Skin of body (tissue), 2 donors: ENCODE data around the gene EPHB1. TPM values are rescaled to one million over a fixed set of nuclear protein-coding genes. Genes with fewer than 3 reads are reported as not detected.
"Not testable (repeated sequence)": the region's sequence is repeated elsewhere in the genome, so short reads cannot be mapped to it uniquely, and the experiment has no call there.

Experiments
- DNase-seq: peaks from one replicate; lab custom pipeline; 2025; lab: John Stamatoyannopoulos, UW
- total RNA-seq: library from RNA; depleted of rRNA; stranded (reverse); fragments of >200 nt; gene quantifications from one replicate; pipeline ENCODE4 v1.2.3, GENCODE V29; 2014

The EPHB1 gene
- total RNA-seq, 1 donor from 2014 or later = 5.0 TPM

DNA sequence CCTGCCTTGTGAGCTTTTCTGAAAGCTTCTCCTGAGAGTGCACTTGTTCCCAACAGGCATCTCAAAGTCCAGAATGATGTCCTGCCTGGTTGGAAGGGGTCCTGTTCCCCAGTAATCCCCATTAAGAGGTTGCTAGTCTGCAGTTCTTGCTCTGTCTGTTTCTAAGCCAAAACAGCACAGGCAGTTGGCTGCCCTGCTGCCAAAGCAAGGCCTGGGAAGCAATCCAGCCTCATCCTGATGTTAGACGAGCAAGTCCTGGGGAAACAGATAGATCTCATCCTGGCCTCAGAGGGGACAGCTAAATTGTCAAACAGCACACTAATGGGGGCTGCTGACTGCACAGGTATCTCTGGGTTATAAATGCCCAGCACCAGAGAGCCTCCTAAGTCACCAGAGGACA lies 198.0 kb downstream of the EPHB1 start:
- no peak for DNase-seq

DNA sequence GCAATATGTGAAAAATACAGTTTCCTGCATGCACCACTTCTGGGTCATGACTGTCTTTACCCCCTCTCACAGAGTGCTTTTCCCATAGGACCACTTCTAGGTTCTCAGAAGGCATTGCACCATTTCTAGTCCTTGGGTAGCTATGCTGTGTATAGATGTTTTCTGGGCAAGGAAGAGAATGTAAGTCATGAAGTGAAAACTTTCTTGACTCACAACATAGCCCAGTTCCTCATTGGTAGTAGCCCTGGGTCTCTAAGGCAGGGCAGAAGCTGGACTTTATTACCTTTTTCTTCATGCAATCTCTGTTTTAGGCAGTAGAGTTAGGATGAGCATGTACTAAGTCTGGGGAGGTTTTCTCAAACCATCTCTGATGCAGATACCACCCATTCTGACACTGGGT lies 203.1 kb downstream of the EPHB1 start:
- DNase-seq = no peak

DNA sequence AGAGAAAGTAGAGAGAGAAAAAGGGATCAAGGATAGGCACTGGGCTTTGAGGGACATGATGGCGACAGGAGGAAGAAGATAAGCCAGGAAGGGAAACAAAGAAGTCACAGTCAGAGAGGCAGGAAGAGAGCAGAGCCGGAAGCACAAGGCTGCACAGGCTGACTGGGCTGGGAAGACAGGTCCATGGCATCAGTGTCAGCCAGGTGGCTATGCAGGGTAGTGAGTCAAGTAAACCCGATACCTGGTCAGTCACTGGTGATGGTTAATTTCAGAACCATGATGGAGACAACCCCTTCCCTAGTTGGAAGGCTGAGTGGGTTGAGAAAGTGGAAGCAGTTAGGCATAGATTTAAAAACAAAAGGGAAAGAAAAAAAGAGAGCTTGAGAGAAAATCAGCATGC lies 203.8 kb downstream of the EPHB1 start:
- DNase-seq = no peak

DNA sequence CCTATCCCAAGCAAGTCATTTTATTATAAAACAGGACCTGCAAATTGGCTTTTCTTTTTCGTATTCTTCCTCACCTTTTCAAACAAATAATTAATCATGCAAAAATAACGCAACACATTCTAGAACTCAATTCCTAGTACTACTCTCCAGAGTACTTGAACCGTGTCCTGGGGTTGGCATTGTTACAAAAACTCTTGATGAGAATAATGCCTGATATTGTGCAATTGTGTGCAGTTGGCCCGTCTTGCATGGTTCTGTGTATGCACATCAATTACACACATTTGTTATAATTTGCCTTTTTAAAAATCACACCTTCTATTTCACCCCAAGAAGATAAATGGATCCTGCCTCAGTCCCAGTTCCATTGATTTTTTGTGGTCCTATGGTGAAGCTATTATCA lies 205.4 kb downstream of the EPHB1 start:
- DNase-seq = no peak

DNA sequence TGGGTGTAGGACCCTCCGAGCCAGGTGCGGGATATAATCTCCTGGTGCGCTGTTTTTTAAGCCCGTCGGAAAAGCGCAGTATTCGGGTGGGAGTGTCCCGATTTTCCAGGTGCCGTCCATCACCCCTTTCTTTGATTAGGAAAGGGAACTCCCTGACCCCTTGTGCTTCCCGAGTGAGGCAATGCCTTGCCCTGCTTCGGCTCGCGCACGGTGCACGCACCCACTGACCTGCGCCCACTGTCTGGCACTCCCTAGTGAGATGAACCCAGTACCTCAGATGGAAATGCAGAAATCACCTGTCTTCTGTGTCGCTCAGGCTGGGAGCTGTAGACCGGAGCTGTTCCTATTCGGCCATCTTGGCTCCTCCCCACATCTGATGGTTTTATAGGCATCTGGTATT lies 210.6 kb downstream of the EPHB1 start:
- not testable (repeated sequence) for DNase-seq

DNA sequence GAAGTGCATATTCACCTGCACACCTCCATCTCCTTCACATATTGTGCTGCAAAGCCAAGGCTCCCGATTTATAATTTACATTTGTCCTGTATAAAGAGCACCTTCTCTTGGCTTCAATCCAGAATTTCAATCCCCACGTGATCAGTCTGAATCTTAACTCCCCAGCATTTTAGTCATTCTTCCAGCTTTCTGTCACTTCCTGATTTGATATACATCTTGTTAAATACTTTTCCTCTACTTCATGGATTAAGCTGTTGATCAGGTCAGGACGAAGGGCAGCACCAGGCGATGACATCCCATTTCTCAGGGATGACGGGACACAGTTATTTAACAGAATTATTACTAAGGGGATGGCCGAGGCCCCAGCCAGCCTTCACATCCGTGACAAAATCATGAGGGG lies 212.5 kb downstream of the EPHB1 start:
- DNase-seq = no peak

DNA sequence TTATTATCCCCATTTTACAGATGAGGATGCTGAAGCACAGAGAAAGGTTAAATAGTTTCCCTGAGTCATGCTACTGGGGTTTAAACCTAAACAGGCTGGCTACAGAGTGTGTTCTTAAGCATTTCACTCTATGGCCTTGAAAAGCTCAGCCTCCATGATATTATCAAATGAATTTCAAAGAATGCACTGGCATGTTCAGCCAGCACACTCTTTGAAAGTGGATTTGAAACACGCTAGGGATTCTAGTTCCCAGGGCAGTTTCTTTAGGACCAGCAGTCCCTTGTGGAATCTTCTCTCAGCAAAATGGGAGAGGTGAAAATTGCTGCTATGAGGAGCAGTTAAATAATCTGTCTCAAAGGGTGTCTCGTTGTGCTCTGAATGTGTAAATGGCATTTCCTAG lies 213.3 kb downstream of the EPHB1 start:
- no peak for DNase-seq

DNA sequence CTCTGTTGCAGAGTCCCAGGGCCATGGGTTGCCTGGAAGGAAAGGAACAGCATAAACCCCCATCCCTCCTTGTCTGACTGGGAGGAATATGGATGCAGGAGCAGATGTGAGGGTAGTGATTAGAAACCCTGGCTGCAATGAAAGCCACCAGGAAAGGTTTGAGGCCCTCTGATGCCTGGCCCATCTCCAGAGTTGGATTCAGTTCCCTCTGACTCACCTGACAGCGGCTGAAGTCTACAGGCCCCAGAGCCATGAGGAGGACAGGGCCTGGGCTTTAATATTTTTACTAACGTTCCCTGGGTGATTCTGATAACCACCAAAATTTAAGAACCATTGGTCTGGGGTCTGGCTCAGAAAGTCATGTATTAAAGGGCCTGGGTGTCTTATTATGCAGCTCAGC lies 214.0 kb downstream of the EPHB1 start:
- DNase-seq = no peak

DNA sequence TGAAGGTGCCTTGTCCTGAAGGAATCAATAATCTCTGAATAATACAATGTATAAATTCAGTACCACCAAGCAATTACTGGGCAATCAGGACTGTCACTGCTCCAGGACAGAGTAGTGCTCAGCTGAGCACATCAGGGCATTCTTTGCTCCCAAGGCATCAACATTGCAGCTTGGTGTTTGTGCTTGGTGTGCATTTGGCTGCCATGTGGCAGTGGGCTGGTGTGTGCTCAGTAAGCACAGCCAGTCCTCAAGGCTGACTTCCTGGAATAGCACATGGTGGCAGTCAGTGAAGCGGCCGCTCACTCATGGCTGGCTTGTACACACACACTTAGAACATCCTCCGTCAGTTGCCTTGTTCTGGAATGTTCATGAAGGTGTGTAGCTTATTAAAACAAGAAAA lies 217.0 kb downstream of the EPHB1 start:
- DNase-seq = no peak

DNA sequence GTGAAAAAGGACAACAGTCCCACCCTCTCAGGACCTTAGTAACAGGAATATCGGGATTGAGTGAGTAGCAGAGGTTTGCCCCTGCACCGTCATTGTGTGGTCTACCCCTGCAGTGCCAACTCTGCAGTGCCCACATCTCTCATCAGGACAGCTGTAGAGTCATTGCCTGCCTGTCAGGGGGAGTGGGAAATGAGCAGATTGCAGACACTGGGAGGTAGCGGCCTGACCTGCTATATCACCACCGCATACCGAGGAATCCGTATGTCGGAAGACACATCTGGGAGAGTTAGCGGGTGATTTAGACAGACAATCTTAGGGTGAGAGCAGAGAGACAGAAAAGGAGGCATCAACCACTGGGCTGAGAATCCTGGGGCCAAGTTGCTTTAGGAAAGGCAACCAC lies 218.1 kb downstream of the EPHB1 start:
- no peak for DNase-seq

DNA sequence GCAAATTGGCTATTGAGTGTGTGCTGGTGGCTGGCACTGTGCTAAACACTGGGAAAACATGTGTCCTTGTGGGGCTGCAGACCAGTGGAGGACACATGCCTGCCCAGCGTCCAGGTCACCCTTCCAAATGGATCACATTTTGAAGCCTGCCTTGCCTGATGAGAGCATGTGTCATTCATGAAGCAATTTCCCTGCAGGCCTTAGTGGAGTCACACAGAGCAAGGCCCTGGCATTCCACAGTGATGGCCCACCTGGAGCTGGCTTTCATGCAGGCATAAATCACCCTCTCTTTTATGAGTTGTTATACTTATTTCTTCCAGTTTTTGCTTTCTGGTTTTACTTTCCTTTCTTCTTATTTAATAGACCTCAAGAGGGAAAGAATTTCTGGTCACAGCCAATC lies 219.5 kb downstream of the EPHB1 start:
- DNase-seq = no peak

DNA sequence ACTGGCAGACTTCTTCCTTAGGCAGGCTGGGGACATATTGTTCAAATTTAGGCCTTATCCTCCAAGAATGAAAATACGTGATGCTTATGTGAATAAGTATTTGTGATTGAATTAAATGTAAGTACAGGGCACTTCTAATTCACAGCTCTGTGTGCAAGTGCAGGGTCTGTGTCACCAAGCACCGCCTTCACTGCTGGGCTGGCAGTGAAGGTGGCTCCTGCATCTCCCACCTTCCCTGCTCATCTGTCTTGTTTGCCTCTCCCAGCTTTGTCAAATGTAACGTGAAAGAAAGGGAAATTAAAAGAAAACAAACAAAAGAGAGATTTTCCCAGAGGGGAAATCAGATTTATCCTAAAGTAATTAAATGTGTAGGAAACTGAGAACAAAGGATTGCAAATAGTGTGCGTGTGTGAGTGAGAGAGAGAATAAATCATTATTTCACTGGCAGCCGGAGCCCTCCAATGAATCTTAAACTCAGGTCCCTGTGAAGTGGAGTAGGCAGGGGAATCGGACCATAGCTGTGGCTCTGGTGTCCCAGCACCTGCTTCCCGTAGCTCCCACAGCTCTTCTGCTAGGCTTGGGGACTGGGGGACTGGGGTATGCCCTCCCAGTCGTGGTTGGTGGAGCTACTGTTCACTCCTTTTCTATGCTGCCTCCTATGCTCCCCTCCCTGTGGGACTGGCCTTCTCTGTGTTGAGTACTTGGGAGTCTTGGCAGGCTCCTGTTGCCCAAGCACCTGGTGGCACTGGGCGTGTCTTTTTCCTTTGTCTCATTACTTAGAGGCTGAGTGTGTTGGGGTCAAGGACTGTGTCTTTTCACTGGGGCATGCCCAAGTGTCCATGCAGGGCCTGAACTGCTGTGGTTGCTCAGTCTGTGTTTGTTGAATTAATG lies 222.2 kb downstream of the EPHB1 start:
- DNase-seq = peak; percentile 10

DNA sequence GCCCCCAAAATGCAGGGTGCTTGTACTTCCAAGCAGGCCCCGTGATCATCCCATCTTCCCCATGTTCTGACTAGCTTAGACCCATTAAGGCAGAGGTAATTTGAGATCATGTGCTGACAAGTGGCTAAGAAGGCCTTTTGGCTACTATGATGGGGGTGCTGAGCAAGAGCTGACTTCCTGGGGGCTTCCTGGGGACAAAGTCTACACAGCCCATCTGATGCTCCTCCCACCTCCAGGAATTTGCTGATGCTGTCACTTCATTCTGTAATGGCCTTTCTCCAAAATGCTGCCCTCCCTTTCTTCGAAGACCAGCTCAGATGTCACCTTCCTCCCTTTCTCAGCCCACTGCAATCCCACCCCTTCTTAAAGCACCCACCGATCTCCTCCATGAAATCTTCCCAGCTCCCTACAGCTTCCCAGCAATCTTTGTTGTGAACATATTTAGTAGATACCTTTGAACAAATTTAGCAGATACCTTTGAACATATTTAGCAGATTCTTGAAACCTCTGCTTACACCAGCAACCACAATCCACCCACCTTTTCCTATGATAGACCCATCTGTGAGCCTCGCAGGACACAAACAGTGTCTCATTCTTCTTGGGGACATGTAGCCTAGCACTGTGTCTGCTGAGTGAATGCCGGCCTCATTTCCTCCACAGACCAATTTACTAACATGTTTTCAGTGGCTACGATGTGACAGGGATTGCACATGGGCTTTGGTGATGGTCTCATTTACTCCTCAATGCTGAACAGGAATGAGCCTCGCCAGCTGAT lies 223.3 kb downstream of the EPHB1 start:
- no peak for DNase-seq

DNA sequence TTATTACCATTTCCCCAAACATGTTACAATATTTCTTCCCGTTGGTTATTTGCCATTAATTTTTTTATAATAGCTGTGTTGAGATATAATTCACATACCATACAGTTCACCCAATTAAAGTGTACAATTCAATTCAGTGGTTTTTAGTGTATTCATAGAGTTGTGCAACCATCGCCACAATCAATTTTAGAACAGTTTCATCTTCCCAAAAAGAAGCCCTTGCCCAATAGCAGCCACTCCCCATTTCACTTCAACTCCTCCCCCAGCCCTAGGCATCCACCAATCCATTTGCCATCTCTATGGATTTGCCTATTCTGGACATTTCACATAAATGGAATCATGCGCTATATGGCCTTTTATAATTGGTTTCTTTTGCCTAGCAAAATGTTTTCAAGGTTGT lies 225.1 kb downstream of the EPHB1 start:
- no peak for DNase-seq

DNA sequence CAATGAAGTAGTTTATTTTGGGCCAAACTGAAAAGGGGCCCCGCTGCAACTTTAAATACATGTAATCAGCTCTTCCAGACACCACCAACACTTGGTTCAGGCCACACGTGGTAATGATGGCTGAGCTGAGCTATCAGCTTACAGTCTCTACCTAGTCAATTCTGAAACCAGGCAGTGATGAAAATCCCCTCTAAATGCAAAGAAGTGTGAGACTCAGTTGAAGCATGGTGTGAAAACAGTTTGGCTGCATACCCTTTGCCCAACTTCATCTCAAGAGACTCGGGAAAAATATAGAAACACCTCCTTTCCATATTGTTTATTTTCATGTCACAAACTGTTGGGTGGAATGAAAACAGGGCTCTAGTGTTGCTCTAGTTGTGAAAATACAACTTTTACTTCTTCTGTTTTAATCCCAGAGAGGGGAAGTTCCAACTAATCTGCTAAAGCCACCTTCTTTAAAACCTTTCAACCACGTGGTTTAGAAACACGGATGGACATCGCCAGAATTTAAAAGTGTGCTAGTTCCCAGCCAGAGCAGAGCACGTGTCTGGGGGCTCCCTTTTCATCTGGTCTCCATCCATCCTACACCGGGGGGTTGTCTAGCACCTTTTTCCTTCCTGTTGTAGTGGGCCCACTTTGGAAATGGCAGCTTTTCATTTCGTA lies 229.1 kb downstream of the EPHB1 start:
- DNase-seq = no peak

DNA sequence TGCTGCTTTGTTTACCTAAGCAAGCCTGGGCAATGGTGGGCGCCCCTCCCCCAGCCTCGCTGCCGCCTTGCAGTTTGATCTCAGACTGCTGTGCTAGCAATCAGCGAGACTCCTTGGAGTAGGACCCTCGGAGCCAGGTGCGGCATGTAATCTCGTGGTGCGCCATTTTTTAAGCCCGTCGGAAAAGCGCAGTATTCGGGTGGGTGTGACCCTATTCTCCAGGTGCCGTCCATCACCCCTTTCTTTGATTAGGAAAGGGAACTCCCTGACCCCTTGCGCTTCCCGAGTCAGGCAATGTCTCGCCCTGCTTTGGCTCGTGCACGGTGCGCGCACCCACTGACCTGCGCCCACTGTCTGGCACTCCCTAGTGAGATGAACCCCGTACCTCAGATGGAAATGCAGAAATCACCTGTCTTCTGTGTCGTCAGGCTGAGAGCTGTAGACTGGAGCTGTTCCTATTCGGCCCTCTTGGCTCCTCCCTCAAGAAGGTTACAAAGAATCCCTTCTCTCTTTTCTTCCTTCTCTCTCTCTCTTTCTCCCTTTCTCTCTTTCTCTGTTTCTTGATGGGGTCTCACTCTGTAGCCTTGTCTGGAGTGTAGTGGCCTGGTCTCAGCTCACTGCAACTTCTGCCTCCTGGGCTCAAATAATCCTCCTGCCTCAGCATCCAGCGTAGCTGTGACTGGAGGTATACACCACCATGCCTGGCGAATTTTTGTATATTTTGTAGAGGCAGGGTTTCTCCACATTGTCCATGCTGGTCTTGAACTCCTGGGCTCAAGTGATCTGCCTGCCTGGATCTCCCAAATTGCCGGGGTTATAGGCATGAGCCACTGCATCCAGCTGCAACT lies 235.9 kb downstream of the EPHB1 start:
- DNase-seq = not testable (repeated sequence)

DNA sequence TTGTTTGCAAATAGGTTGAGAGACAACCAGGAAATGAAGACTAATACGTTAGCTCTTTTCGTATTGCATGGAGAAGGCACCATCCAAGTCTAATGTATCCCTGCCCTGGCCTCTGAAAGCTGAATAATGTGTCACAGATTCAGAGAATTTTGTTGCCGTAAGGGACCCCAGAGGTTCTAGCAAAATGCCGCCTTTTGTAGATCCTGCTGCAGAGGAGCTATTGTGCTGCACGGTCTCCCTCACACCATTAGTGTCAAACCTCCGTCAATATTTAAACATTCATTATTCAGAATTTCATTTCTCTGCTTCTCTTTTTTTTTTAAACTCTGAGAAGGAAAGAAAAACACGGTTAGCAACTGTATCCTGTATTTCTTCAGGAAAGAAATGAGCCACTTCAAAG lies 238.7 kb downstream of the EPHB1 start:
- DNase-seq = no peak

DNA sequence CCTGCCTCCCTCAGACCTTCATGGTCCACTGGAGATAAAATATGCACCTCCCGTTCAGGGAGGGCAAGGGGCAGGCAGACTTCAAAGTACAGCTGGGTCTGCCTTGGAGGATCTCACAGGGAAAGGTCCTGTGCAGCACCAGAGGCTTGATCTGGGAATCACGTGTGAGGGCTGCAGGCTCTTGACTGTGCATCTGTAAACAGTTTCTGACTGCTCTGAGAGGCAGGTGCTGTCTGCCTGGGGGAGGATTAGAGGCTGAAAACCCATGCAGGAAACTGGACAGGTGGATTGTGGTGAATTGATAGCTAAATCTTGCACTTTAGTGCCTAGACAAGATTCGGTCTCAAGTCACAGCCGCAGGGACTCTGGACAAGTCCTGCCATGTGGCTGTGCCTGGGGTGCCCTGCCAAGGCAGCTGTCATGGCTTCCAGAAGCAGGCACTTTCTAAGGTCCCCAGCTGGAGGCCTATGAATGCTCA lies 239.3 kb downstream of the EPHB1 start:
- DNase-seq = no peak

DNA sequence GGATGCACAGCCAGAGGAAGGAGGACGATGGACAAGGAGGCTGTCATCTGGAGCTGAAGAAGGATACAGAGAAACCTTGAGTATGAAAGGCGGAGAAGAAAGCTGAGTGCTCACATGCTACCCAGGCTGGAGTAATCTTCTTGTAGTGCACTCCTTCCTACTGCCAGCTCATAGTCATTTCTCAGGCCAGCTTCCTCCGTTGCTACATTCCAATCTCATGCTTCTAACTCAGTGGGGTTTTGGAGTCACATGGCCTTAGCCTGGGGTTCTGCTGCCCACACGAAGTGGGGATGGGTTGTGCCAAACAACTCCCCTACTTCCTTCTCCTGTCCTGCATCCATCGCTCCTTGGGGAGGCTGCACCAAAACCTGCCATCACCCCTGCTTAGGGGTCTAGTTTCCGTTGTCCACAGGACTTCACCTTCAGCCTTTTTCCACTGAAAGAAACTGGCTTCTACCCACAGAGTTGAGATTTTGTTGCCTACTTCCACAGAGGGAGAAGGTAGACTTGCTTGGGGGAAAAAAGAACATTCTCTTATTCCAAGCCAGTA lies 239.9 kb downstream of the EPHB1 start:
- DNase-seq = no peak

DNA sequence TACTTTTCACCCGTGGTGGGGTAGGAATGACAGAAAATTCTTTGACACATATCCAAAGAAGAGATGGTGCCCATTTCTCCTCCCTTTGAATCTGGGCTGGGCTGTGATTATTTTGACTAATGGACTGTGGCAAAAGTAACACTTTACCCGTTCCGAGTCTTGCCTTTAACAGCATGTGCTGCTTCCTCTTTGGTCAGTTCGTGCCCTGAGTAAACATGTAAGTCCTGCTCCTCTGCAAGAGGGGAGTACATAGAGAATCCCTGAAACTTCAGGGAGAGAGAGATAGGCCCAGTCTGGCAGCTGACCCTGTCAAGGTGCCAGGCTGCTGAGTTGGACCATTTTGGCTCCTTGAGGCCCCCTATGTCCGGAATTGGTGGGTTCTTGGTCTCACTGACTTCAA lies 243.1 kb downstream of the EPHB1 start:
- no peak for DNase-seq

DNA sequence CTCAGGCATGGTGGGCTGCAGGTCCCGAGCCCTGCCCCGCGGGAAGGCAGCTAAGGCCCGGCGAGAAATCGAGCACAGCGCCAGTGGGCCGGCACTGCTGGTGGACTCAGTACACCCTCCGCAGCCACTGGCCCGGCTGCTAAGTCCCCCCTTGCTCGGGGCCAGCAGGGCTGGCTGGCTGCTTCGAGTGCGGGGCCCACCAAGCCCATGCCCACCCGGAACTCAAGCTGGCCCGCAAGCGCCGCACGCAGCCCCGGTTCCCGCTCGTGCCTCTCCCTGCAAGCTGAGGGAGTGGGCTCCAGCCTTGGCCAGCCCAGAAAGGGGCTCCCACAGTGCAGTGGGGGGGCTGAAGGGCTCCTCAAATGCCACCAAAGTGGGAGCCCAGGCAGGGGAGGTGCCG lies 244.5 kb downstream of the EPHB1 start:
- DNase-seq = not testable (repeated sequence)
